ENCODE results near the gene NOVA2.

The NOVA2 gene

DNA sequence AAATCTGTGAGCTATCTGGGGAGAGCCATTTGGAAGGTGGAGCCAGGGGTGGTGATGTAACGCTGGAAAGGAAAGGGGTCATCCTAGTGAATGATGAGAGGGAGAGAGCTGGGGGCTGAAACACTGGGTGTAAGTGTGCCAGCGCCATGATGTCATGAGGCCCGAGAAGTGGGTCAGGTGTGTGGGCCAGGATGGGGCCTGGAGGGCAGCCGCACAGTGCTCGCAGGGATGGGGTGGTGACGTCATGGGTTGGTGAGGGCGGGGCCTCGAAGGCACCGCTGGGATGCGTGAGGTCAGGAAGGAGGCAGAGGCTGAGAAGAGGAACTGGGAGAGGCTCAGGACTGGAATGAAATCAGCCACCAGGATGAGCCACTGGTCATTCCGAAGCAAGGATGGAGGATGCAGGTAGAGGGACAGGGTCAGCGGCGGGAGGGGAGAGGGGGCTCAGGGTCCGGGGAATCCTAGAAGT is 26.0 kb upstream of the NOVA2 start:
- no peak overlapping the region for H3K27ac ChIP-seq
- TF ChIP-seq, protein P1, sequence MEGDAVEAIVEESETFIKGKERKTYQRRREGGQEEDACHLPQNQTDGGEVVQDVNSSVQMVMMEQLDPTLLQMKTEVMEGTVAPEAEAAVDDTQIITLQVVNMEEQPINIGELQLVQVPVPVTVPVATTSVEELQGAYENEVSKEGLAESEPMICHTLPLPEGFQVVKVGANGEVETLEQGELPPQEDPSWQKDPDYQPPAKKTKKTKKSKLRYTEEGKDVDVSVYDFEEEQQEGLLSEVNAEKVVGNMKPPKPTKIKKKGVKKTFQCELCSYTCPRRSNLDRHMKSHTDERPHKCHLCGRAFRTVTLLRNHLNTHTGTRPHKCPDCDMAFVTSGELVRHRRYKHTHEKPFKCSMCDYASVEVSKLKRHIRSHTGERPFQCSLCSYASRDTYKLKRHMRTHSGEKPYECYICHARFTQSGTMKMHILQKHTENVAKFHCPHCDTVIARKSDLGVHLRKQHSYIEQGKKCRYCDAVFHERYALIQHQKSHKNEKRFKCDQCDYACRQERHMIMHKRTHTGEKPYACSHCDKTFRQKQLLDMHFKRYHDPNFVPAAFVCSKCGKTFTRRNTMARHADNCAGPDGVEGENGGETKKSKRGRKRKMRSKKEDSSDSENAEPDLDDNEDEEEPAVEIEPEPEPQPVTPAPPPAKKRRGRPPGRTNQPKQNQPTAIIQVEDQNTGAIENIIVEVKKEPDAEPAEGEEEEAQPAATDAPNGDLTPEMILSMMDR (conservative IDR thresholded peaks at IDR 0.05): no peak

DNA sequence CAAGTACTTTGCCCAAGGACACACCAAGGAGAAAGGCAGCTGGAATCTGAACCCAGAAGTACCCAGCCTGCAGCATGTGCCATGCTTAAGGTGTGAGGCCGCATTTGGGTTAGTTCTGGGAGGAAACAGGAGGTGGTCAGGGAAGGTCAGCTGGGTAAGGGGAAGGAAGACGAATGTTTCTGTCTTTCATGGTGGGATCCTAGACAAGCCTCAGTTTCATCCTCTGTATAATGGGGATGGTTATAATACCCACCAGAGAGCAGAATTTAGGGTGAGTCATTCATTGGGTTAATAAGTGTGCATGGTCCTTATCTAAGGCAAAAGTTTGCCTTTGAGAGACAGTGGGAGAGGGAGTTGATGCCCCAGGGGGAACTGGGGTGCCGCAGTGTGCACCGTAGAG is 25.2 kb upstream of the NOVA2 start:
- TF ChIP-seq, protein P1 (conservative IDR thresholded peaks at IDR 0.05): no peak
- H3K27ac ChIP-seq: no peak overlapping the region

DNA sequence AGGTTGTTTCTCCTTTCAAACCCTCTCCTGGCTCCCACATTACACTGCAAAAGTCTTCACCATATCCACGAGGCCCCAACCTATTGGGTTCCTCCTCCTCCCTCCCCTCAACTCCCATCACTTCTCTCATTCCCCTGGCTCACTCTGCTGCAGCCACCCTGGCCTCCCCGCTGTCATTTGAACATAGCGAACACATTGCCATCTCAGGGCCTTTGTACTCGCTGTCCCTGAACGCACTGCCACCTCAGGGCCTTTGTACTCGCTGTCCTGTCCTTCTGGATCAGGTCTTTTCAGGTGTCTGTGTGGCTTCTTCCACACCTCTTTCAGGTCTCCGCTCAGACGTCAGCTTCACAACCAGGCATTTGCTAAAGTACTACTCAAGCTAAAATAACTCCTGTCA is 23.3 kb upstream of the NOVA2 start:
- no peak overlapping the region for H3K27ac ChIP-seq
- TF ChIP-seq, protein P1 (conservative IDR thresholded peaks at IDR 0.05): no peak

DNA sequence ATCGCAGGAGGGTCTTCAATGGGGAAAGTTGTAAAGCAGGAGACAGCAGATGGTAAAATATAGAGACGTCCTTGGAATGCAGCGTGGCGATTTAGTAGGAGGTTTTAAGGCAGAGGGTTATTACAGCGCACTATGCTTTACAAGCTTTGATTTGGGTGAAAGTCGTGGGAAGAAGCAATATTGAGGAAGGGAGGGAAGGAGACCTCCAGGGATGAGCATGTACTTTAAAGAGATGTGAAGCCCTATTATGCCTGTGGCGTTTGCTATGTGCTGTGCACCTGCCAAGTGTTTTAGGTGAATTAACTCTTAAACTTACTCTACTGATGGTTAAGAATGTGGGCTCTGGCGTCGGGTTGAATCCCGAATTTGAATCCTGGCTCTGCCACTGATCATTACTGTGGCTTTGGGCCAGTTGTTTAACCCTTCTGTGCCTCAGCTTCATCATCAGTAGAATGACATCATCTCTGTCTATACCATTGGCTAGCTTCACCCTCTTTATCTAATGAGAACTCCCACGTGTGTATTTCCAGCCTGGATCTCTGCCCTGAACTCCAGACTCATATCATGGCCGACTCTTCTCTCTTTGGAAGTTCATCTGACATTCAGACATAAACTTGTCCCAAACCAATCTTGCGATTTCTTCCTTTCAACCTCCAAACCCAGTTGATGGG is 22.2 kb upstream of the NOVA2 start:
- TF ChIP-seq, protein P1 (conservative IDR thresholded peaks at IDR 0.05): no peak
- peak overlapping the region; percentile 64; the same call in 1 of the 2 replicates for H3K27ac ChIP-seq

DNA sequence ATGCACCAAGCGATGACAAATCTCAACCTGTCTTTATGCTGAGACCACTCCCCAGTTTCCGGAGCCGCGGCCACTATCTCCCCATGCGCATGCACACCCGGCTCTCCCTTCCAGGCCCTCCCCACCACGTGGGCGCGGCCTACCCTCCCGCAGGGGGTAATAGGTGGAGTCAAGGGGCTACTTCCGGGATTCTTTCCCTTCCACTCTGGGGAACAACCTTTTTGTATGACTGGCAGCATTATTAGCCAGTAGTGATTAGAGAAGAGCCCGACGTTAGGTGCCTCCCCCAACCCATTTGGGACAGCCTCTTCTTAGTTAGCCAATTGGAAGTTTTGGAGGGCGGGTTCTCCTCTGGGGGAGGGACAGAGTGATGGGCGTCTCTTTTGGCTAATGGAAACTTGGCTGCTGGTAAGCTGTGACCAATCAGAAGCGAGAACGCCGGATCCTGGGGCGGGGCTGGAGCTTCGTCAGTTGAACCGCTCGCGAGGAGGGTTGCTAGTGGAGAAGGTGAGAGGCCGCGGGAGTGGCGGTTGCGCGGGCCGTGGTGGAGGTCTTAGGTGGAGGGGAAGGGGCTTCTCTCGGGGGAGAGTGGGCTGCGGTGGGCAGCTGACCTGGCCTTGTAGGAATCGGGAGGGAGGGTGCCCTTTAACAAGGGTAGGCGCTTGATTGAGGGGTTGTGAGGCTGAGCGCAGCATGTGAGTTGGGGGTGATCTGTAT is 21.5 kb upstream of the NOVA2 start, which contains the start of gene CCDC61:
Gene CCDC61, plus strand, starts transcription at position 470 of the 717 bp plus-strand sequence. CDS start 7,552 bp downstream, outside the sequence.
- H3K27ac ChIP-seq: peak within 1 kb of the TSS; percentile 64
- TF ChIP-seq, protein P1 (conservative IDR thresholded peaks at IDR 0.05): no peak

DNA sequence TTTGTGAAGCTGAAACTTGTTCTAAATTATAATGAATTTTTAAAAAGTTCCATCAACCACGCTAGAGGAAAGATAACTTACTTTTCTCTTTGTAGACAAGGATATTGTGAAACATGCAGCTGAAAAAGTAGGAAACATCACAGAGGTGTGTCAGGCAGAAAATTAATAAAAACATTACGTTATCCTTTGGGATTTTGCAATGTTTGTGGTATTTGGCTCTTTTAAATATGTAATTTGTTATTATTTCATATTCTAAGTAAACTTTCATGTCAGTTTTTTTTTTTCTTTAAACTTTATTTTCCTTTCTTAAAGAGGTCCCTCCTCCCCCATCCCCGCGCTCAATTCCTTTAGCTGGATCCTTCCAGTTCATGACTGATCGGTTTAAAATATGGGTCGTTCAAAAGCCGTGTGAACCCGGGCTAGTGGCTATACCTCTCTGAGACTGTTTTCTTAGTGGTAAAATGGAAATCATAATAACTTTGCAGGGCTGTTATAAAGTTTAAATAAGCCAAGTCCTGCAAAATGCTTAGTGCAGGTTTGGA is 20.9 kb upstream of the NOVA2 start:
- TF ChIP-seq, protein P1 (conservative IDR thresholded peaks at IDR 0.05): no peak
- peak overlapping the region; percentile 64 for H3K27ac ChIP-seq

DNA sequence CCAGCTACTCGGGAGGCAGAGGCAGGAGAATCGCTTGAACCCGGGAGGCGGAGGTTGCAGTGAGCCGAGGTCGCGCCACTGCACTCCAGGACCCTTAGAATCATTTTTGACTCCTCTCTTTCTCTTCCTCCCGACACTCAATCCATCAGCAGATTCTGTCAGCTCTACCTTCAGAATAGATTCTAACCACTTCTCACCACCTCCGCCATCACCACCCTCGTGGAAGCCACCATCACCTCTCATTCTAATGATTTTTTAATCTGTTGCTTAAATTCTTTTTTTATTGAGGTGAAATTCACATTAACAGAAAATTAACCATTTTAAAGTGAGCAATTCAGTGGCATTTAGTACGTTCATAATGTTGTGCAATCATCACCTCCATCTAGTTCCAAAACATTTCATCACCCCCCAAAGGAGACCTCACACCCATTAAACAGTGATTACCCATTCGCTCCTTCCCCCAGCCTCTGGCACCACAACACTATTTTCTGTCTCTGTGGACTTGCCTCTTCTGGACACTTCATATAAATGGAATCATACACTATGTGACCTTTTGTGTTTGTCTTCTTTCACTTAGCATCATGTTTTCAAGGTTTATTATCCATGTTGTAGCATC is 16.6 kb upstream of the NOVA2 start:
- H3K27ac ChIP-seq: no peak overlapping the region
- TF ChIP-seq, protein P1 (conservative IDR thresholded peaks at IDR 0.05): no peak

All from VCaP (cell line).